Measurements from ENCODE around the gene MICU1. TPM values are rescaled to one million over a fixed set of nuclear protein-coding genes. Genes with fewer than 3 reads are reported as not detected.

Gene MICU1
- polyA plus RNA-seq, 1 donor (not counting 4 experiments of a cell fraction or from before 2014, with no cell fraction given), result 19.4 TPM

DNA sequence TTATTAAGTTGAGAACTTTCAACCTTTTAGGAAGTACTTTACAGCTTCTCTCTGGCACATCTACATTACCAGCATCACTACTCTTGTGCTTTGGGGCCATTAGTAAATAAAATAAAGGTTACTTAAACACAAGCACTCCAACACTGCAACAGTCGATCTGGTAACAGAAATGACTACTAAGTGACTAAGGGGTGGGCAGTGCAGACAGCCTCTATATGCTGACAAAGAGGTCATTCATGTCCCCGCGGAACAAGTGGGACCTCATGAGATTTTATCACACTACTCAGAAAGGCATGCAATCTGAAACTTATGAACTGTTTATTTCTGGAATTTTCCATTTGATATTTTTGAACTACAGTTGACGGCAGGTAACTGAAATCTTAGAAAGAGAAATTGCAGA lies 159.9 kb downstream of the MICU1 start:
- H2AFZ ChIP-seq (ENCODE audit: control insufficient read depth, low read length), result no peak overlapping the region
- no peak for FAIRE-seq

GRCh38 chr10:72464438-72464837 lies 161.4 kb downstream of the MICU1 start:
- H3K27ac ChIP-seq (ENCODE audit: control insufficient read depth, insufficient read depth, low read length), result no peak overlapping the region

More for the DNA sequence above, 159.9 kb downstream of the MICU1 start:
- Histone ChIP-seq H3K9ac (ENCODE audit: control insufficient read depth, extremely low read depth, insufficient read depth, low read length) (no peak overlapping the region), H3K27ac (ENCODE audit: control insufficient read depth, insufficient read depth, low read length) (no peak overlapping the region), H3K36me3 (ENCODE audit: control insufficient read depth in 2 of 2, extremely low read depth in 1 of 2, insufficient read depth in 2 of 2, low read length in 2 of 2) (no peaks in the 10 kb centered on the region), H4K20me1 (ENCODE audit: control insufficient read depth, extremely low read depth, insufficient read depth, low read length) (no peaks in the 10 kb centered on the region), H3K4me3 (ENCODE audit: control insufficient read depth in 2 of 3, extremely low read depth in 1 of 3, insufficient read depth in 2 of 3, low read depth in 1 of 3, low read length in 3 of 3) (no peak overlapping the region), H3K9me1 (ENCODE audit: control insufficient read depth, extremely low read depth, insufficient read depth, low read length) (no peaks in the 10 kb centered on the region), H3K27me3 (ENCODE audit: control insufficient read depth, extremely low read depth, insufficient read depth, low read length) (no peaks in the 10 kb centered on the region), H3K4me2 (ENCODE audit: control insufficient read depth, extremely low read depth, insufficient read depth, low read depth, low read length) (no peak overlapping the region), H3K9me3 (ENCODE audit: control insufficient read depth, low read depth, low read length) (no peaks in the 10 kb centered on the region), H3K79me2 (ENCODE audit: control insufficient read depth, insufficient read depth, low read length) (no peaks in the 10 kb centered on the region), H3K4me1 (ENCODE audit: control insufficient read depth, extremely low read depth, insufficient read depth, low read length) (no peaks in the 10 kb centered on the region)
- TF ChIP-seq CTCF (optimal IDR thresholded peaks at IDR 0.05 in 1 of 3, IDR thresholded peaks at IDR 0.05 in 1 of 3, conservative IDR thresholded peaks at IDR 0.05 in 1 of 3; ENCODE audit: extremely low read depth in 1 of 3, insufficient read depth in 2 of 3, low read length in 3 of 3), result no peak
- no peak for TF ChIP-seq EZH2 (IDR thresholded peaks at IDR 0.05; ENCODE audit: low read length)
- no peak for DNase-seq (ENCODE audit: low read depth, low spot score)
- dilution Hi-C loops (cut with MboI; ENCODE audit: extremely low pct_ligation_motif_present, low sequenced_read_pairs), result no loop called here

More at GRCh38 chr10:72464438-72464837, 161.4 kb downstream of the MICU1 start:
- Histone ChIP-seq H3K4me1 (ENCODE audit: control insufficient read depth, extremely low read depth, insufficient read depth, low read length) (no peaks in the 10 kb centered on the region), H3K36me3 (ENCODE audit: control insufficient read depth in 2 of 2, extremely low read depth in 1 of 2, insufficient read depth in 2 of 2, low read length in 2 of 2) (no peaks in the 10 kb centered on the region), H2AFZ (ENCODE audit: control insufficient read depth, low read length) (no peak overlapping the region), H3K9me3 (ENCODE audit: control insufficient read depth, low read depth, low read length) (no peaks in the 10 kb centered on the region), H3K27me3 (ENCODE audit: control insufficient read depth, extremely low read depth, insufficient read depth, low read length) (no peaks in the 10 kb centered on the region), H3K9ac (ENCODE audit: control insufficient read depth, extremely low read depth, insufficient read depth, low read length) (no peak overlapping the region), H3K9me1 (ENCODE audit: control insufficient read depth, extremely low read depth, insufficient read depth, low read length) (no peaks in the 10 kb centered on the region), H4K20me1 (ENCODE audit: control insufficient read depth, extremely low read depth, insufficient read depth, low read length) (no peaks in the 10 kb centered on the region), H3K79me2 (ENCODE audit: control insufficient read depth, insufficient read depth, low read length) (no peaks in the 10 kb centered on the region), H3K4me3 (ENCODE audit: control insufficient read depth in 2 of 3, extremely low read depth in 1 of 3, insufficient read depth in 2 of 3, low read depth in 1 of 3, low read length in 3 of 3) (no peak overlapping the region), H3K4me2 (ENCODE audit: control insufficient read depth, extremely low read depth, insufficient read depth, low read depth, low read length) (no peak overlapping the region)
- TF ChIP-seq EZH2 (IDR thresholded peaks at IDR 0.05; ENCODE audit: low read length) (no peak), CTCF (optimal IDR thresholded peaks at IDR 0.05 in 1 of 3, IDR thresholded peaks at IDR 0.05 in 1 of 3, conservative IDR thresholded peaks at IDR 0.05 in 1 of 3; ENCODE audit: extremely low read depth in 1 of 3, insufficient read depth in 2 of 3, low read length in 3 of 3) (no peak)
- dilution Hi-C loops (cut with MboI; ENCODE audit: extremely low pct_ligation_motif_present, low sequenced_read_pairs), result no loop called here
- FAIRE-seq (no peak), DNase-seq (ENCODE audit: low read depth, low spot score) (no peak)

All from keratinocyte (primary cell).